Mucosa of gallbladder (tissue), 1 donor: Measurements from ENCODE around the gene TSC22D3. TPM values are rescaled to one million over a fixed set of nuclear protein-coding genes. Genes with fewer than 3 reads are reported as not detected.

ENCODE experiments used
- total RNA-seq: library from RNA; stranded (reverse); gene quantifications from one replicate; pipeline ENCODE4 v1.2.1, GENCODE V29; 2021
- donor health status: DM: no; HTN: no; CAD: no.

Gene TSC22D3
- total RNA-seq, 1 donor from 2014 or later = 218 TPM

Other genes starting within 250 kb of the TSC22D3 start
- 19.0 TPM for gene PRPS1, start 147.3 kb downstream of the TSC22D3 start, total RNA-seq
- gene NCBP2L, start 1.9 kb upstream of the TSC22D3 start, total RNA-seq = not detected
- 20.9 TPM for gene MID2, start 50.1 kb upstream of the TSC22D3 start, total RNA-seq
- gene TEX13B, start 206.6 kb upstream of the TSC22D3 start, total RNA-seq = not detected